ENCODE measurements around the gene ARHGAP22. TPM values are rescaled to one million over a fixed set of nuclear protein-coding genes. Genes with fewer than 3 reads are reported as not detected.

The ARHGAP22 gene
- total RNA-seq, 4 donors from 2014 or later: 7.7 to 16.5 (median 14.3) TPM

- H3K4me3 ChIP-seq: no peak overlapping the region
- TF ChIP-seq EP300 (IDR thresholded peaks at IDR 0.05): no peak
- TF ChIP-seq CTCF (IDR thresholded peaks at IDR 0.05): no peak
- no peak for TF ChIP-seq POLR2A (IDR thresholded peaks at IDR 0.05)
- H3K9me3 ChIP-seq: peaks cover 0 to 17% (median 0%) of the 10 kb centered on the region in 4 donors
- H3K27me3 ChIP-seq: peaks cover 0 to 9% of the 10 kb centered on the region in 2 donors
- H3K36me3 ChIP-seq: no peaks in the 10 kb centered on the region
- H3K4me1 ChIP-seq: peaks cover 0 to 20% (median 0%) of the 10 kb centered on the region in 4 donors
- WGBS, 2 donors: 67 to 90% methylated on average over 2 to 3 of the region's 3 CpGs
- no peak for DNase-seq (ENCODE audit: low spot score in 2 of 2)
- H3K27ac ChIP-seq: no peak overlapping the region
Measured at GRCh38 chr10:48520184-48520506, 84.7 kb downstream of the ARHGAP22 start.

GRCh38 chr10:48519481-48520183 lies 85.2 kb downstream of the ARHGAP22 start:
- no peak for DNase-seq (ENCODE audit: low spot score in 2 of 2)
- no peak for TF ChIP-seq CTCF (IDR thresholded peaks at IDR 0.05)
- TF ChIP-seq POLR2A (IDR thresholded peaks at IDR 0.05): no peak
- TF ChIP-seq EP300 (IDR thresholded peaks at IDR 0.05): no peak

GRCh38 chr10:48518986-48519385 lies 85.9 kb downstream of the ARHGAP22 start:
- Histone ChIP-seq H3K9me3 (peaks cover 0 to 24% (median 3%) of the 10 kb centered on the region in 4 donors), H3K27ac (no peak overlapping the region), H3K36me3 (no peaks in the 10 kb centered on the region), H3K4me1 (peaks cover 0 to 16% (median 0%) of the 10 kb centered on the region in 4 donors), H3K27me3 (peaks cover 0 to 9% of the 10 kb centered on the region in 2 donors), H3K4me3 (no peak overlapping the region)
- 75 to 76% methylated on average over 4 of the region's 4 CpGs for WGBS, 2 donors
- no peak for DNase-seq (ENCODE audit: low spot score in 2 of 2)
- TF ChIP-seq CTCF (IDR thresholded peaks at IDR 0.05) (no peak), POLR2A (IDR thresholded peaks at IDR 0.05) (no peak), EP300 (IDR thresholded peaks at IDR 0.05) (no peak)

More at GRCh38 chr10:48519481-48520183, 85.2 kb downstream of the ARHGAP22 start:
- Histone ChIP-seq H3K27me3 (peaks cover 0 to 9% of the 10 kb centered on the region in 2 donors), H3K27ac (no peak overlapping the region), H3K4me3 (no peak overlapping the region), H3K4me1 (peaks cover 0 to 20% (median 0%) of the 10 kb centered on the region in 4 donors), H3K36me3 (no peaks in the 10 kb centered on the region), H3K9me3 (peaks cover 0 to 17% (median 0%) of the 10 kb centered on the region in 4 donors)
- WGBS, 2 donors: 85 to 87% methylated on average over 12 of the region's 12 CpGs

GRCh38 chr10:48517911-48518811 lies 86.7 kb downstream of the ARHGAP22 start:
- Histone ChIP-seq H3K4me3 (no peak overlapping the region), H3K4me1 (peaks cover 0 to 8% (median 0%) of the 10 kb centered on the region in 4 donors), H3K9me3 (peaks cover 0 to 32% (median 5%) of the 10 kb centered on the region in 4 donors), H3K36me3 (no peaks in the 10 kb centered on the region), H3K27ac (no peak overlapping the region), H3K27me3 (peaks cover 0 to 2% of the 10 kb centered on the region in 2 donors)
- TF ChIP-seq CTCF (IDR thresholded peaks at IDR 0.05) (no peak), EP300 (IDR thresholded peaks at IDR 0.05) (no peak), POLR2A (IDR thresholded peaks at IDR 0.05) (no peak)
- whole genome bisulfite sequencing, 2 donors: 75 to 79% methylated on average over 13 of the region's 13 CpGs
- no peak for DNase-seq (ENCODE audit: low spot score in 2 of 2)

Data from tibial nerve (tissue), 4 donors.